Effector CD8-positive, alpha-beta T cell (primary cell): ENCODE measurements around the gene PLPPR2.
"Not testable (repeated sequence)": the region's sequence is repeated elsewhere in the genome, so short reads cannot be mapped to it uniquely, and the experiment has no call there.

Experiments used
- DNase-seq: peaks from one replicate; lab custom pipeline; 2025; lab: John Stamatoyannopoulos, UW

Gene PLPPR2

GRCh38 chr19:11401808-11402543 is 46.7 kb downstream of the PLPPR2 start:
- no peak for DNase-seq

GRCh38 chr19:11404588-11405222 is 49.5 kb downstream of the PLPPR2 start:
- DNase-seq, result no peak

- no peak for DNase-seq
These were observed 50.8 kb downstream of the PLPPR2 start for GRCh38 chr19:11405846-11406643.

DNA sequence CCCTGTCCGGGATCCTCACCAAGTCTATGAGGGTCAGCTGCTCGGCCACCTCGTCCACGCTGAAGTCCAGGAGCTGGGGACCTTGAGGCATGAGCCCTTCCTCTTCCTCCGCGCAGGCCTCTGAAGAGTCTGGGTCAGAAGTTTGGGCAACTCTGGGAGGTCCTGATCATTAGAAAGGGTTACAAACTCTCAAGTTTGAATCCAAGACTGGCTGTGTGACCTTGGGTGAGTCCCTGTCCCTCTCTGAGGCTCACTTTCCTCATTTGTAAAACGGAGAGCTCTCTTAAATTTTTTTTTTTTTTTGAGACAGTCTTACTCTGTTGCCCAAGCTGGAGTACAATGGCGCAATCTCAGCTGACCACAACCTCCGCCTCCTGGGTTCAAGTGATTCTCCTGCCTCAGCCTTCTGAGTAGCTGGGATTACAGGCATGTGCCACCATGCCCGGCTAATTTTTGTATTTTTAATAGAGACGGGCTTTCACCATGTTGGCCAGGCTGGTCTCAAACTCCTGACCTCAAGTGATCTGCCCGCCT is 51.5 kb downstream of the PLPPR2 start:
- not testable (repeated sequence) for DNase-seq

- no peak for DNase-seq
These were observed 53.4 kb downstream of the PLPPR2 start for GRCh38 chr19:11408591-11408990.

GRCh38 chr19:11410682-11411081 is 55.5 kb downstream of the PLPPR2 start:
- DNase-seq, result no peak

- no peak for DNase-seq
These were observed 59.3 kb downstream of the PLPPR2 start for GRCh38 chr19:11414544-11414943.
